Uterus (tissue), 4 donors: ENCODE measurements around the gene TADA2B. TPM values are rescaled to one million over a fixed set of nuclear protein-coding genes. Genes with fewer than 3 reads are reported as not detected.

Experiments used
- DNase-seq, 2 donors: peaks; one replicate each; pipeline ENCODE4 v3.0.0-alpha.2; 2019 to 2020
- H3K27ac ChIP-seq, 2 donors: fragments of 200-600 bp; sonication (generic); 1 replicate in 1 of 2; 2 replicates in 1 of 2; pipeline ENCODE4 v1.5.1; 2016 to 2018
- H3K27me3 ChIP-seq, 2 donors: fragments of 200-600 bp; sonication (generic); one replicate each; pipeline ENCODE4 v1.5.1; 2018 to 2019; ENCODE audit warnings: control low read depth in 1 of 2
- H3K36me3 ChIP-seq, 2 donors: fragments of 200-600 bp; sonication (generic); one replicate each; pipeline ENCODE4 v1.5.1; 2019; ENCODE audit warnings: control low read depth in 1 of 2
- H3K4me1 ChIP-seq, 2 donors: fragments of 200-600 bp; sonication (generic); one replicate each; pipeline ENCODE4 v1.5.1; 2018 to 2019; ENCODE audit warnings: control low read depth in 1 of 2
- H3K4me3 ChIP-seq, 2 donors: fragments of 200-600 bp; sonication (generic); 1 replicate in 1 of 2; 2 replicates in 1 of 2; pipeline ENCODE4 v1.5.1; 2018 to 2019; ENCODE audit warnings: mild to moderate bottlenecking in 1 of 2
- H3K9me3 ChIP-seq, 2 donors: fragments of 200-600 bp; sonication (generic); one replicate each; pipeline ENCODE4 v1.5.1; 2019; ENCODE audit warnings: control low read depth in 1 of 2
- POLR2A ChIP-seq, 2 donors: fragments of 450-650 bp; IDR thresholded peaks; one replicate each; pipeline ENCODE4 v1.6.1; 2016; ENCODE audit warnings: antibody characterized with exemption in 2 of 2, mild to moderate bottlenecking in 1 of 2, moderate library complexity in 1 of 2
- intact Hi-C: fragments of 100-400 bp; cut with DNase I; formaldehyde crosslinking; loops from one replicate; pipeline ENCODE4 v1.15.1; 2023; ENCODE audit warnings: low total_unique reads
- total RNA-seq, 4 donors: library from RNA; depleted of rRNA in 3 of 4; stranded (reverse); fragments of >200 nt in 3 of 4; gene quantifications; one replicate each; pipeline versions ENCODE4 v1.1.0 to v1.2.4, GENCODE V29; 2014 to 2023
- TF ChIP-seq, protein P1 (sequence below), 4 experiments: fragments of 200-600 bp in 2 of 4; fragments of 450-650 bp in 2 of 4; sonication (generic) in 2 of 4; IDR thresholded peaks; one replicate each; pipeline ENCODE4 v1.5.1; 2016 to 2019; ENCODE audit warnings: antibody characterized with exemption in 4 of 4, mild to moderate bottlenecking in 2 of 4, moderate library complexity in 1 of 4
- donor health status: DM: yes; HTN: yes; CAD: no.

Gene TADA2B
- total RNA-seq, 4 donors from 2014 or later, result 14.1 to 24.0 (median 21.1) TPM

DNA sequence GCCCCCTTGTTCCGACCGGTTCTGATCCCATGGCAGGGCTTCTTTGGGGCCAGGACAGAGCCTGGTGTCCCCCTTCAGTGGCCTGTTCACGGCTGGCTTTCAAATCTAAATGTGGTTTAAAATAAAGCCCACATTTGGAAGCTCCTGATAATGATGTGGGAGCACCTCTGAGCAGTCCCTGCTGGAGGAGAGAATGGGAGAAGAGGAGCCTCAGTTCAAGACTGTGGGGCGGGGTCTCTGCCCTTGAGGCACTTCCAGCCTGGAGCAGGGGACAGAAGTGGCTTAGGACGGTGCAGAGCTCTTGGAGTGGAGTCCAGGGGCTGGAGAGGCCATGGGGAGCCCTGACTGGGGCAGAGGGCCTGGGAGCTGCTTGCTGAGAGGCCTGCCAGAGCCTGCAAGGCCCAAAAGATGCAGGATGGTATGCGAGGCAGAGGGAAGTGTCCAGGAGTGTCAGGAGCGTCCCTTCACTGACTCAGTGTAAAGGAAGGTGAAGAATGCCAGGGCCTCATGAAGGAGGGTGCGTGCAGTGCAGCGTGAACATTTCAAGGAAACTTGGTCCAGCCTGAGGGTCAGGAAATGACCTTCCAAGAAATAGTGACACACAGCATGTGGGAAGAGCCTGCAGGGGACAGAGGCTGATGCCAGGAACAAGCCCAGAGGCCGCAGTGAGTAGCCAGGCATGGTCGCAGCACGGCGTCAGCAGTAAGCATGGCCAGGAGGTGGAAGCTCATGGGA, 21.1 kb upstream of the TADA2B start:
- no peaks in the 10 kb centered on the region for H3K4me1 ChIP-seq
- intact Hi-C loops, result no loop called here
- H3K27ac ChIP-seq, result no peak overlapping the region
- H3K4me3 ChIP-seq, result no peak overlapping the region
- TF ChIP-seq POLR2A (IDR thresholded peaks at IDR 0.05), result no peak
- TF ChIP-seq, protein P1, sequence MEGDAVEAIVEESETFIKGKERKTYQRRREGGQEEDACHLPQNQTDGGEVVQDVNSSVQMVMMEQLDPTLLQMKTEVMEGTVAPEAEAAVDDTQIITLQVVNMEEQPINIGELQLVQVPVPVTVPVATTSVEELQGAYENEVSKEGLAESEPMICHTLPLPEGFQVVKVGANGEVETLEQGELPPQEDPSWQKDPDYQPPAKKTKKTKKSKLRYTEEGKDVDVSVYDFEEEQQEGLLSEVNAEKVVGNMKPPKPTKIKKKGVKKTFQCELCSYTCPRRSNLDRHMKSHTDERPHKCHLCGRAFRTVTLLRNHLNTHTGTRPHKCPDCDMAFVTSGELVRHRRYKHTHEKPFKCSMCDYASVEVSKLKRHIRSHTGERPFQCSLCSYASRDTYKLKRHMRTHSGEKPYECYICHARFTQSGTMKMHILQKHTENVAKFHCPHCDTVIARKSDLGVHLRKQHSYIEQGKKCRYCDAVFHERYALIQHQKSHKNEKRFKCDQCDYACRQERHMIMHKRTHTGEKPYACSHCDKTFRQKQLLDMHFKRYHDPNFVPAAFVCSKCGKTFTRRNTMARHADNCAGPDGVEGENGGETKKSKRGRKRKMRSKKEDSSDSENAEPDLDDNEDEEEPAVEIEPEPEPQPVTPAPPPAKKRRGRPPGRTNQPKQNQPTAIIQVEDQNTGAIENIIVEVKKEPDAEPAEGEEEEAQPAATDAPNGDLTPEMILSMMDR (IDR thresholded peaks at IDR 0.05), result no peak
- H3K36me3 ChIP-seq, result no peaks in the 10 kb centered on the region
- no peaks in the 10 kb centered on the region for H3K9me3 ChIP-seq
- no peak for DNase-seq
- no peaks in the 10 kb centered on the region for H3K27me3 ChIP-seq

DNA sequence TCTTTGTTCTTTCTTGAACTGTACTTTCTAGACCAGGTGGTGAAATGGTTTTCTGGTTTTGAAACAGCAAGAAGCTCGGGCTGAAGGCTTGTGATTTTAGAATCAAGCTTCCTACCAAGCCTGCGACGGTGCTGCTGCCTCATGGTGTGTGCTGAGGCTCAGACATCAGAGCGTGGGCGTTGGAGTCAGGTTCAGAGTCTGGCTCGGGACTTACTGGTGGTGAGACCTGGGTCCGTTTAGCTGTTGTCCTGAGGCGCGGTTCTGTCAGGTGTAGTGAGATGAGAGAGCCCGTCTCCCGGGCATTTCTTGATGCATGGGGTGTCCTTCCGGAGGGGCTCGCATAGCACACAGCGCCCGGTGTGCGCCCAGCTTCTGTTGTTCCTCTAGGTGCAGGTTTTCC, 19.7 kb upstream of the TADA2B start:
- H3K27ac ChIP-seq, result no peak overlapping the region
- no peaks in the 10 kb centered on the region for H3K4me1 ChIP-seq
- DNase-seq, result no peak
- H3K4me3 ChIP-seq, result no peak overlapping the region
- no peaks in the 10 kb centered on the region for H3K9me3 ChIP-seq
- intact Hi-C loops, result no loop called here
- no peak for TF ChIP-seq POLR2A (IDR thresholded peaks at IDR 0.05)
- TF ChIP-seq, protein P1 (IDR thresholded peaks at IDR 0.05), result no peak
- H3K27me3 ChIP-seq, result no peaks in the 10 kb centered on the region
- H3K36me3 ChIP-seq, result no peaks in the 10 kb centered on the region

DNA sequence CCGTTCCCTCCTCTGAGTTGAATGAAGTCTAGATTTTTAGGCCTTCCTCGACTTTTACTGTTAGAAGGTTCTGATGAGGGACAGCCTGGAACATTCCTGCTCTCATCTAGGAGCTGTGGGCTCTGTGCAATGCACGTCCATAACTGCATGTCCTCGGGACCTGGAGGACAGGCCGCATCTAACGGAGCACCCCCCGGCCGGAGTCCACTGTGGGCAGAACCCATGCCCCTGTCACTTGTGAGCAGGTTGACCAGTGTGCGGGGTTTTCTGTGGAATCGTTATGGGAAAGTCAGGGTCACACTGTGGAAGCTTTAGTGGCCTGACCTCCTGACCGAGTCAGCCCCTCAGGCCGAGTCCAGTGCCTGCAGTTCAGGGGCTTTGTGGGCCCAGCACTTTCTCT, 19.3 kb upstream of the TADA2B start:
- DNase-seq, result no peak
- Histone ChIP-seq H3K27me3 (no peaks in the 10 kb centered on the region), H3K36me3 (no peaks in the 10 kb centered on the region), H3K4me1 (no peaks in the 10 kb centered on the region), H3K27ac (no peak overlapping the region), H3K9me3 (no peaks in the 10 kb centered on the region), H3K4me3 (no peak overlapping the region)
- no peak for TF ChIP-seq POLR2A (IDR thresholded peaks at IDR 0.05)
- TF ChIP-seq, protein P1 (IDR thresholded peaks at IDR 0.05), result no peak
- intact Hi-C loops, result no loop called here

DNA sequence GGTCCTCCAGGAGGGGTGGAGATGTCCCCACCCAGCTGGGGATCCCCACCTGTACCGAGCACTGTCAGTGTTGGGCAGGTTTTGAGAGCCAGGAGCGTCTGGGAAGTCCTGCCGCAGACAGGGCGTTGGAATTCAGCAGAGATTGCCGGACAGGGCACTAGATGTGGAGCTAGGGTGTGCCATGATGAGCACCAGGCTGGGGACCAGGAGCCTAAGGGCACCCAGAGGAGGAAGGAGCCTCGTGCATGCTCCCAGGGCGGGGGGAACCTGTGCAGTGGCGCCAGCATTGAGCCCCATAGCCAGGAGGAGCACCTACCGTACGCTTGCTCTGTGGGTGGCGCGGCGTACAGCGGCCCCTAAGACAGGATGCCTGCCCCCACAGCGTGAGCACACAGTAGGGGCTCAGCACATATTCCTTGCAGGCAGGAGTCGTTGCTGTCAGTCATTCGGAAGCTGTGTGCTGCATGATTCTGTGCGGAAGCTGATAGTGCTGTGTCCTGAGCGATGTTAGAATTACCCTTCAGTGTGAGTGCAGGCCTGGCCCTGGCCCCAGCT, 18.8 kb upstream of the TADA2B start:
- no peak overlapping the region for H3K4me3 ChIP-seq
- H3K36me3 ChIP-seq, result no peaks in the 10 kb centered on the region
- no peaks in the 10 kb centered on the region for H3K9me3 ChIP-seq
- H3K27me3 ChIP-seq, result no peaks in the 10 kb centered on the region
- intact Hi-C loops, result no loop called here
- H3K4me1 ChIP-seq, result no peaks in the 10 kb centered on the region
- DNase-seq, result no peak
- no peak for TF ChIP-seq POLR2A (IDR thresholded peaks at IDR 0.05)
- TF ChIP-seq, protein P1 (IDR thresholded peaks at IDR 0.05), result no peak
- no peak overlapping the region for H3K27ac ChIP-seq

DNA sequence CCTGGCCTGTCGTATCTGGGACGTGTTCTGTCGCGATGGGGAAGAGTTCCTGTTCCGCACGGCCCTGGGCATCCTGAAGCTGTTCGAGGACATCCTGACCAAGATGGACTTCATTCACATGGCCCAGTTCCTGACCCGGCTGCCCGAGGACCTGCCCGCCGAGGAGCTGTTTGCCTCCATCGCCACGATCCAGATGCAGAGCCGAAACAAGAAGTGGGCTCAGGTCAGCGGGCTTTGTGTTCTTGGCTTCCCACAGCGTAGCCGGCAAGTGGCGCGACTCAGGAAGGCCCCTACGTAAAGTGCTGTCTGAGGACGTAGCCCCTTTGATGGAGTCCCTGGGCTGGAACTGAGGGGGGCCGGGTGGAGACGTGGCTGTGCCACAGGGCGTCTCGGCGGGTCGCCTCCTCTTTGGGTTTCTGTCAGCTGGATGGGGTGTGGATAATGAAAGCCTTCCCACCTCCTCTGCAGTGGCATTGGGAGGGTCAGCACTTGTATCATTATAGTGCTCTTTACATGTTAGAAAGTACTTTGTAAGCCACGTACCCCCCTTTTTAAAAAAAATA, 18.1 kb upstream of the TADA2B start:
- intact Hi-C loops, result no loop called here
- Histone ChIP-seq H3K27ac (no peak overlapping the region), H3K36me3 (no peaks in the 10 kb centered on the region), H3K9me3 (no peaks in the 10 kb centered on the region), H3K4me1 (no peaks in the 10 kb centered on the region), H3K27me3 (no peaks in the 10 kb centered on the region), H3K4me3 (no peak overlapping the region)
- DNase-seq, result no peak
- no peak for TF ChIP-seq POLR2A (IDR thresholded peaks at IDR 0.05)
- TF ChIP-seq, protein P1 (IDR thresholded peaks at IDR 0.05), result no peak
